ENCODE results near the gene UTS2R.
"Not testable (repeated sequence)": the region's sequence is repeated elsewhere in the genome, so short reads cannot be mapped to it uniquely, and the experiment has no call there.

UTS2R gene

GRCh38 chr17:82408288-82408937 is 36.8 kb downstream of the UTS2R start:
- no peak for DNase-seq (ENCODE audit: low read depth in 2 of 2)

- DNase-seq (ENCODE audit: low read depth in 2 of 2) = no peak
These were observed 37.4 kb downstream of the UTS2R start for GRCh38 chr17:82408938-82409318.

GRCh38 chr17:82410014-82410716 is 38.6 kb downstream of the UTS2R start:
- no peak for DNase-seq (ENCODE audit: low read depth in 2 of 2)

GRCh38 chr17:82411396-82412053 is 40.0 kb downstream of the UTS2R start:
- DNase-seq (ENCODE audit: low read depth in 2 of 2) = no peak

- DNase-seq (ENCODE audit: low read depth in 2 of 2) = not testable (repeated sequence)
These were observed 40.5 kb downstream of the UTS2R start for GRCh38 chr17:82412081-82412480.

GRCh38 chr17:82412535-82413520 is 41.3 kb downstream of the UTS2R start:
- no peak for DNase-seq (ENCODE audit: low read depth in 2 of 2)

GRCh38 chr17:82414548-82415281 is 43.1 kb downstream of the UTS2R start:
- DNase-seq (ENCODE audit: low read depth in 2 of 2) = peak; percentile 32 to 60

GRCh38 chr17:82415336-82415735 is 43.8 kb downstream of the UTS2R start:
- DNase-seq (ENCODE audit: low read depth in 2 of 2) = no peak

GRCh38 chr17:82415786-82416185 is 44.2 kb downstream of the UTS2R start:
- DNase-seq (ENCODE audit: low read depth in 2 of 2) = no peak

- DNase-seq (ENCODE audit: low read depth in 2 of 2) = no peak
These were observed 44.7 kb downstream of the UTS2R start for GRCh38 chr17:82416264-82416663.

- DNase-seq (ENCODE audit: low read depth in 2 of 2) = no peak
These were observed 45.2 kb downstream of the UTS2R start for GRCh38 chr17:82416771-82417170.

GRCh38 chr17:82418001-82418986 is 46.7 kb downstream of the UTS2R start, which contains the start of the genes HEXD and OGFOD3:
TSS of gene HEXD (plus strand) at chr17:82418347. CDS start at chr17:82419800, 1,453 bp downstream.
TSS of gene OGFOD3 (minus strand) at chr17:82418586. CDS start at chr17:82418485, 101 bp downstream.
- DNase-seq (ENCODE audit: low read depth in 2 of 2) = peak; percentile 62 to 71

- DNase-seq (ENCODE audit: low read depth in 2 of 2) = no peak
These were observed 48.0 kb downstream of the UTS2R start for GRCh38 chr17:82419540-82419939.

GRCh38 chr17:82424001-82424862 is 52.7 kb downstream of the UTS2R start:
- peak in 1 of 2 donors; percentile 28 for DNase-seq (ENCODE audit: low read depth in 2 of 2)

GRCh38 chr17:82424863-82425159 is 53.2 kb downstream of the UTS2R start:
- DNase-seq (ENCODE audit: low read depth in 2 of 2) = no peak

Data from stimulated activated CD4-positive, alpha-beta T cell treated with anti-CD3 and anti-CD28 coated beads, Interleukin-1b, Interleukin-23, amount 100 ng/mL, for 1 hour (primary cell).